HEK293 (cell line): ENCODE data around the gene NOC4L.
A peak's percentile ranks its signal among the peaks of the same experiment; 100 is the strongest.

Source experiments
- CTCF ChIA-PET: fragments of 350-600 bp; formaldehyde crosslinking; extraction: SDS; loops from one replicate; lab custom pipeline; 2021; ENCODE audit warnings: antibody characterized with exemption; lab: Yijun Ruan, JAX
- POLR2A ChIA-PET: fragments of 300-600 bp; formaldehyde crosslinking; extraction: SDS; loops from one replicate; lab custom pipeline; 2020; ENCODE audit warnings: antibody characterized with exemption, inconsistent platforms; lab: Yijun Ruan, JAX
- H3K27ac ChIP-seq: fragments of 200-500 bp; sonication (Bioruptor generic); 2 replicates; pipeline ENCODE4 v1.5.1; 2014; ENCODE audit warnings: low read depth, low read length, control low read depth, inconsistent platforms; ENCODE audit errors: extremely low read depth
- H3K36me3 ChIP-seq, 2 experiments: fragments of 200-500 bp in 1 of 2; sonication (Bioruptor generic) in 1 of 2; 1 replicate in 1 of 2; 2 replicates in 1 of 2; pipeline ENCODE4 v1.5.1; 2014 to 2017; ENCODE audit warnings: inconsistent platforms in 2 of 2, low read length in 2 of 2; ENCODE audit not compliant: control insufficient read depth in 2 of 2, insufficient read depth in 1 of 2
- H3K4me1 ChIP-seq: fragments of 200-500 bp; sonication (Bioruptor generic); 2 replicates; pipeline ENCODE4 v1.5.1; 2014; ENCODE audit warnings: mild to moderate bottlenecking, low read length, inconsistent platforms; ENCODE audit not compliant: control insufficient read depth, insufficient read depth
- H3K4me3 ChIP-seq: 2 replicates; pipeline ENCODE4 v1.5.1; 2011; ENCODE audit warnings: low read depth, mild to moderate bottlenecking, control low read depth, low read length, moderate library complexity
- H3K9me3 ChIP-seq: fragments of 200-500 bp; sonication (Bioruptor generic); 2 replicates; pipeline ENCODE4 v1.5.1; 2014; ENCODE audit warnings: low read depth, low read length, inconsistent platforms; ENCODE audit not compliant: control insufficient read depth, insufficient read depth
- GLI4 ChIP-seq: fragments of 450-650 bp; formaldehyde crosslinking; IDR thresholded peaks from 2 replicates; pipeline ENCODE4 v1.5.1; 2016; ENCODE audit warnings: missing biosample characterization, missing genetic modification characterization
- GLIS1 ChIP-seq: fragments of 450-650 bp; formaldehyde crosslinking; IDR thresholded peaks from 2 replicates; pipeline ENCODE4 v1.5.1; 2016; ENCODE audit warnings: missing biosample characterization, missing genetic modification characterization
- HOXA7 ChIP-seq: sonication (generic); formaldehyde crosslinking; IDR thresholded peaks from 2 replicates; pipeline ENCODE4 v1.8.1; 2022; ENCODE audit warnings: missing genetic modification reagents, borderline replicate concordance
- IKZF3 ChIP-seq: fragments of 450-650 bp; IDR thresholded peaks from 2 replicates; pipeline ENCODE4 v1.5.0; 2018; ENCODE audit warnings: missing biosample characterization, mild to moderate bottlenecking, missing genetic modification characterization, moderate library complexity
- KLF9 ChIP-seq: fragments of 450-650 bp; formaldehyde crosslinking; IDR thresholded peaks from 2 replicates; pipeline ENCODE4 v1.5.1; 2016; ENCODE audit warnings: missing biosample characterization, missing genetic modification characterization, low read depth
- ZBTB1 ChIP-seq: fragments of 450-650 bp; formaldehyde crosslinking; IDR thresholded peaks from 2 replicates; pipeline ENCODE4 v1.5.1; 2016; ENCODE audit warnings: missing biosample characterization, missing genetic modification characterization
- ZBTB20 ChIP-seq: fragments of 450-650 bp; formaldehyde crosslinking; IDR thresholded peaks from 2 replicates; pipeline ENCODE4 v1.5.1; 2016; ENCODE audit warnings: missing biosample characterization, missing genetic modification characterization
- ZBTB21 ChIP-seq: fragments of 450-650 bp; formaldehyde crosslinking; IDR thresholded peaks from 2 replicates; pipeline ENCODE4 v1.5.1; 2017; ENCODE audit warnings: missing biosample characterization, missing genetic modification characterization
- ZFP69B ChIP-seq: fragments of 450-650 bp; formaldehyde crosslinking; IDR thresholded peaks from 2 replicates; pipeline ENCODE4 v1.5.1; 2016; ENCODE audit warnings: missing biosample characterization, missing genetic modification characterization
- ZIC2 ChIP-seq: fragments of 450-650 bp; formaldehyde crosslinking; IDR thresholded peaks from 2 replicates; pipeline ENCODE4 v1.5.1; 2016; ENCODE audit warnings: missing biosample characterization, missing genetic modification characterization
- ZNF138 ChIP-seq: fragments of 450-650 bp; formaldehyde crosslinking; IDR thresholded peaks from 2 replicates; pipeline ENCODE4 v1.5.1; 2016; ENCODE audit warnings: missing biosample characterization, missing genetic modification characterization, borderline replicate concordance
- ZNF146 ChIP-seq: fragments of 450-650 bp; formaldehyde crosslinking; IDR thresholded peaks from 2 replicates; pipeline ENCODE4 v1.5.1; 2016; ENCODE audit warnings: missing biosample characterization, missing genetic modification characterization
- ZNF221 ChIP-seq: fragments of 450-650 bp; formaldehyde crosslinking; IDR thresholded peaks from 2 replicates; pipeline ENCODE4 v1.5.1; 2017; ENCODE audit warnings: missing biosample characterization, missing genetic modification characterization, borderline replicate concordance
- ZNF223 ChIP-seq: fragments of 450-650 bp; formaldehyde crosslinking; IDR thresholded peaks from 2 replicates; pipeline ENCODE4 v1.5.1; 2016; ENCODE audit warnings: missing biosample characterization, missing genetic modification characterization
- ZNF248 ChIP-seq: fragments of 450-650 bp; formaldehyde crosslinking; IDR thresholded peaks from 2 replicates; pipeline ENCODE4 v1.5.1; 2017; ENCODE audit warnings: missing biosample characterization, missing genetic modification characterization
- ZNF473 ChIP-seq: fragments of 450-650 bp; formaldehyde crosslinking; IDR thresholded peaks from 2 replicates; pipeline ENCODE4 v1.5.1; 2017; ENCODE audit warnings: missing biosample characterization, missing genetic modification characterization
- ZNF501 ChIP-seq: fragments of 450-650 bp; formaldehyde crosslinking; IDR thresholded peaks from 2 replicates; pipeline ENCODE4 v1.5.1; 2016; ENCODE audit warnings: missing biosample characterization, missing genetic modification characterization
- ZSCAN30 ChIP-seq: fragments of 450-650 bp; IDR thresholded peaks from 2 replicates; pipeline ENCODE4 v1.5.1; 2018; ENCODE audit warnings: missing biosample characterization, mild to moderate bottlenecking, missing genetic modification characterization, moderate library complexity
- TF ChIP-seq, protein P1 (sequence below): fragments of 450-650 bp; formaldehyde crosslinking; IDR thresholded peaks from 2 replicates; pipeline ENCODE4 v1.5.1; 2016; ENCODE audit warnings: missing biosample characterization, missing genetic modification characterization
- TF ChIP-seq, protein P2 (sequence below): fragments of 450-650 bp; formaldehyde crosslinking; IDR thresholded peaks from 2 replicates; pipeline ENCODE4 v1.5.1; 2016; ENCODE audit warnings: missing biosample characterization, missing genetic modification characterization
- TF ChIP-seq, protein P3 (sequence below): fragments of 450-650 bp; formaldehyde crosslinking; IDR thresholded peaks from 2 replicates; pipeline ENCODE4 v1.5.1; 2016; ENCODE audit warnings: missing biosample characterization, missing genetic modification characterization
- TF ChIP-seq, protein P4 (sequence below): fragments of 450-650 bp; formaldehyde crosslinking; IDR thresholded peaks from 2 replicates; pipeline ENCODE4 v1.5.1; 2016; ENCODE audit warnings: missing biosample characterization, missing genetic modification characterization, borderline replicate concordance
- TF ChIP-seq, protein P5 (sequence below): fragments of 450-650 bp; formaldehyde crosslinking; IDR thresholded peaks from 2 replicates; pipeline ENCODE4 v1.5.1; 2016; ENCODE audit warnings: missing biosample characterization, missing genetic modification characterization

The NOC4L gene

DNA sequence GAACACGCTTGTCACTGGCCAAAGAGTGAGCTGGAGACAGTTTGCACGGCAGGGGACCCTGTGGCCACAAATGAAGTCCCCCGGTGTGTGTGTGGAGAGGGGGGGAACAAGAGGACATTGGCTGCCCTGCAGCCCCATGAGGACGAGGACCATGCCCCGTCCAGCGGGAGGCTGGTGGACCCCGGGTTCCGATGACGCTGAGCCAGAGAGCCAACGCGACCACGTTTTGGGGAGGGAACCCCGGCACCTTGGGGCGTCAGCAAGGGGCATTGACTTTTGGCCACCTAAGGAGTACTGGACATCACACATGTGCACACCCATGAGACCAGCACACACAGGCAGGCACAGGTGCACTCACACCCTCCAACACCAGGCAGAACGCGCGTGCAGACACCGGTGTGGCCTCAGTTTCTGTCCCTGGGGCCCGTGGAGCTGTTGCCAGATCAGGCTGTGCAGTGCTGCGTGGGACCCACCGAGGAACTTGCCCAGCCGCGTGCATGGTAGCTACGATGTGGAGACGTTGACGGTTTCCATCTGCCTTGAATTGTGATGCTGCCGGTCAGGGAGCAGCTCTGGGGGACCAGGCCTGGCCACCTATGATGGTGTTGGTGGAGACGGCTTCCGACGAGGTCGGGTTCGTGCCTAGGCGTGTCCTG is 26.5 kb downstream of the NOC4L start:
- no peaks in the 10 kb centered on the region for H3K9me3 ChIP-seq
- peak overlapping the region; percentile 11; the same call in 1 of the 2 replicates for H3K27ac ChIP-seq
- no peaks in the 10 kb centered on the region for H3K36me3 ChIP-seq
- POLR2A ChIA-PET = no interaction called here
- CTCF ChIA-PET = interaction anchor here (0.6 kb wide), 1 partner anchor 11 kb away, joined by 3 read pairs; no protein-coding TSS in a partner anchor
- H3K4me1 ChIP-seq = peaks cover 6% of the 10 kb centered on the region
- H3K4me3 ChIP-seq = no peak overlapping the region
- TF ChIP-seq ZBTB1 (tag by site-specific recombination) = 0 out of 2 replicates have a peak, but pooled peaks have one; percentile 40
- TF ChIP-seq, protein P1, sequence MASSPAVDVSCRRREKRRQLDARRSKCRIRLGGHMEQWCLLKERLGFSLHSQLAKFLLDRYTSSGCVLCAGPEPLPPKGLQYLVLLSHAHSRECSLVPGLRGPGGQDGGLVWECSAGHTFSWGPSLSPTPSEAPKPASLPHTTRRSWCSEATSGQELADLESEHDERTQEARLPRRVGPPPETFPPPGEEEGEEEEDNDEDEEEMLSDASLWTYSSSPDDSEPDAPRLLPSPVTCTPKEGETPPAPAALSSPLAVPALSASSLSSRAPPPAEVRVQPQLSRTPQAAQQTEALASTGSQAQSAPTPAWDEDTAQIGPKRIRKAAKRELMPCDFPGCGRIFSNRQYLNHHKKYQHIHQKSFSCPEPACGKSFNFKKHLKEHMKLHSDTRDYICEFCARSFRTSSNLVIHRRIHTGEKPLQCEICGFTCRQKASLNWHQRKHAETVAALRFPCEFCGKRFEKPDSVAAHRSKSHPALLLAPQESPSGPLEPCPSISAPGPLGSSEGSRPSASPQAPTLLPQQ (tag by site-specific recombination) = 0 out of 2 replicates have a peak, but pooled peaks have one; percentile 36
- peak; percentile 52; the same call in 1 of the 2 replicates for TF ChIP-seq ZFP69B (tag by site-specific recombination)
- no peak for TF ChIP-seq KLF9 (tag by site-specific recombination)
- TF ChIP-seq GLIS1 (tag by site-specific recombination) = peak; percentile 42; the same call in 1 of the 2 replicates
- no peak for TF ChIP-seq ZNF473 (tag by site-specific recombination)
- TF ChIP-seq GLI4 (tag by site-specific recombination) = no peak
- no peak for TF ChIP-seq ZNF146 (tag by site-specific recombination)

DNA sequence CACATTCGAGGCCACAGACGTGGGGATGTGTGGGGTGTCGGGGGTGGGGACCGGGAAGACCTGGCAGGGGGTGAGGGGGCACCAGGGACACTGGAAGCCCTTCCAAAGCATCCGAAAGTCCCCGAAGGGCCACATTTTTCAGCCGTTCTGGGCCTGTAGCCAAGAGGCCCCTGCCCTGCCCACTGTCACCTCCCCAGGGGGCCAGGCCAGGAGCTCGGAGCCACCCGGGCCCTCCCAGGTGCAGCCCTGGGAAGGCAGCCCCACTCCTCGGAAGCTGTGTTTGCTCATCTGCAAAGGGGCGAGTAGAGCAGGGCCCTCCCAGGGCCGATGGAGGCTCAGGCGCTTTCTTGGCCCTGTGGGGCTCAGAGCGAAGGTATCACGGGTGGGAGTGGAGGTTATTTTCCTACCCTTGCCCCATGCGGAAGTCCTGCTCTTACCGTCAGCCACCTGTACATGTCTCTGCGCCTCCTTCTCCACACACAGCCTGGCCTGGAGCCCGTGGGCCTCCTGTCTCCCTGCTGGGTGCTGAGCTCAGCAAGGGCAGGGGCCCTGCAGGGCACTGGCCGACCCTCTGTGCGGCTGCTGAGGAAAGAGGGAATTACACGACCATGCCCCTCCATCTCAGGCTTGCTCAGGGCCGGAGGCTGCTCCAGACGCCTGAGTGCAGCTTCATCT is 27.2 kb downstream of the NOC4L start:
- Histone ChIP-seq H3K4me1 (peaks cover 6% of the 10 kb centered on the region), H3K36me3 (no peaks in the 10 kb centered on the region), H3K27ac (no peak overlapping the region), H3K9me3 (no peaks in the 10 kb centered on the region), H3K4me3 (no peak overlapping the region)
- CTCF ChIA-PET = no interaction called here
- POLR2A ChIA-PET = interaction anchor here (0.5 to 1.1 kb wide), 2 partner anchors 24 to 242 kb away, joined by 3 to 4 read pairs; no protein-coding TSS in a partner anchor
- TF ChIP-seq, protein P2, sequence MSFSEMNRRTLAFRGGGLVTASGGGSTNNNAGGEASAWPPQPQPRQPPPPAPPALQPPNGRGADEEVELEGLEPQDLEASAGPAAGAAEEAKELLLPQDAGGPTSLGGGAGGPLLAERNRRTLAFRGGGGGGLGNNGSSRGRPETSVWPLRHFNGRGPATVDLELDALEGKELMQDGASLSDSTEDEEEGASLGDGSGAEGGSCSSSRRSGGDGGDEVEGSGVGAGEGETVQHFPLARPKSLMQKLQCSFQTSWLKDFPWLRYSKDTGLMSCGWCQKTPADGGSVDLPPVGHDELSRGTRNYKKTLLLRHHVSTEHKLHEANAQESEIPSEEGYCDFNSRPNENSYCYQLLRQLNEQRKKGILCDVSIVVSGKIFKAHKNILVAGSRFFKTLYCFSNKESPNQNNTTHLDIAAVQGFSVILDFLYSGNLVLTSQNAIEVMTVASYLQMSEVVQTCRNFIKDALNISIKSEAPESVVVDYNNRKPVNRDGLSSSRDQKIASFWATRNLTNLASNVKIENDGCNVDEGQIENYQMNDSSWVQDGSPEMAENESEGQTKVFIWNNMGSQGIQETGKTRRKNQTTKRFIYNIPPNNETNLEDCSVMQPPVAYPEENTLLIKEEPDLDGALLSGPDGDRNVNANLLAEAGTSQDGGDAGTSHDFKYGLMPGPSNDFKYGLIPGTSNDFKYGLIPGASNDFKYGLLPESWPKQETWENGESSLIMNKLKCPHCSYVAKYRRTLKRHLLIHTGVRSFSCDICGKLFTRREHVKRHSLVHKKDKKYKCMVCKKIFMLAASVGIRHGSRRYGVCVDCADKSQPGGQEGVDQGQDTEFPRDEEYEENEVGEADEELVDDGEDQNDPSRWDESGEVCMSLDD (tag by site-specific recombination) = no peak
- TF ChIP-seq ZBTB20 (0 out of 2 replicates have a peak, but pooled peaks have one; percentile 29), ZIC2 (peak; percentile 93), ZNF248 (tag by site-specific recombination) (no peak), HOXA7 (CRISPR knock-in tag) (no peak), GLIS1 (tag by site-specific recombination) (peak; percentile 95), ZNF223 (no peak), IKZF3 (tag by site-specific recombination) (no peak), ZNF221 (tag by site-specific recombination) (no peak), ZSCAN30 (tag by site-specific recombination) (no peak), ZNF138 (no peak), ZNF501 (tag by site-specific recombination) (no peak), ZBTB21 (tag by site-specific recombination) (no peak)
- TF ChIP-seq, protein P3, sequence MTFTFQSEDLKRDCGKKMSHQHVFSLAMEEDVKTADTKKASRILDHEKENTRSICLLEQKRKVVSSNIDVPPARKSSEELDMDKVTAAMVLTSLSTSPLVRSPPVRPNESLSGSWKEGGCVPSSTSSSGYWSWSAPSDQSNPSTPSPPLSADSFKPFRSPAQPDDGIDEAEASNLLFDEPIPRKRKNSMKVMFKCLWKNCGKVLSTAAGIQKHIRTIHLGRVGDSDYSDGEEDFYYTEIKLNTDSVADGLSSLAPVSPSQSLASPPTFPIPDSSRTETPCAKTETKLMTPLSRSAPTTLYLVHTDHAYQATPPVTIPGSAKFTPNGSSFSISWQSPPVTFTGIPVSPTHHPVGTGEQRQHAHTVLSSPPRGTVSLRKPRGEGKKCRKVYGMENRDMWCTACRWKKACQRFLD (tag by site-specific recombination) = no peak
- TF ChIP-seq, protein P4, sequence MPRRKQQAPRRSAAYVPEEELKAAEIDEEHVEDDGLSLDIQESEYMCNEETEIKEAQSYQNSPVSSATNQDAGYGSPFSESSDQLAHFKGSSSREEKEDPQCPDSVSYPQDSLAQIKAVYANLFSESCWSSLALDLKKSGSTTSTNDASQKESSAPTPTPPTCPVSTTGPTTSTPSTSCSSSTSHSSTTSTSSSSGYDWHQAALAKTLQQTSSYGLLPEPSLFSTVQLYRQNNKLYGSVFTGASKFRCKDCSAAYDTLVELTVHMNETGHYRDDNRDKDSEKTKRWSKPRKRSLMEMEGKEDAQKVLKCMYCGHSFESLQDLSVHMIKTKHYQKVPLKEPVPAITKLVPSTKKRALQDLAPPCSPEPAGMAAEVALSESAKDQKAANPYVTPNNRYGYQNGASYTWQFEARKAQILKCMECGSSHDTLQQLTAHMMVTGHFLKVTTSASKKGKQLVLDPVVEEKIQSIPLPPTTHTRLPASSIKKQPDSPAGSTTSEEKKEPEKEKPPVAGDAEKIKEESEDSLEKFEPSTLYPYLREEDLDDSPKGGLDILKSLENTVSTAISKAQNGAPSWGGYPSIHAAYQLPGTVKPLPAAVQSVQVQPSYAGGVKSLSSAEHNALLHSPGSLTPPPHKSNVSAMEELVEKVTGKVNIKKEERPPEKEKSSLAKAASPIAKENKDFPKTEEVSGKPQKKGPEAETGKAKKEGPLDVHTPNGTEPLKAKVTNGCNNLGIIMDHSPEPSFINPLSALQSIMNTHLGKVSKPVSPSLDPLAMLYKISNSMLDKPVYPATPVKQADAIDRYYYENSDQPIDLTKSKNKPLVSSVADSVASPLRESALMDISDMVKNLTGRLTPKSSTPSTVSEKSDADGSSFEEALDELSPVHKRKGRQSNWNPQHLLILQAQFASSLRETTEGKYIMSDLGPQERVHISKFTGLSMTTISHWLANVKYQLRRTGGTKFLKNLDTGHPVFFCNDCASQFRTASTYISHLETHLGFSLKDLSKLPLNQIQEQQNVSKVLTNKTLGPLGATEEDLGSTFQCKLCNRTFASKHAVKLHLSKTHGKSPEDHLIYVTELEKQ (tag by site-specific recombination) = no peak
- TF ChIP-seq, protein P5, sequence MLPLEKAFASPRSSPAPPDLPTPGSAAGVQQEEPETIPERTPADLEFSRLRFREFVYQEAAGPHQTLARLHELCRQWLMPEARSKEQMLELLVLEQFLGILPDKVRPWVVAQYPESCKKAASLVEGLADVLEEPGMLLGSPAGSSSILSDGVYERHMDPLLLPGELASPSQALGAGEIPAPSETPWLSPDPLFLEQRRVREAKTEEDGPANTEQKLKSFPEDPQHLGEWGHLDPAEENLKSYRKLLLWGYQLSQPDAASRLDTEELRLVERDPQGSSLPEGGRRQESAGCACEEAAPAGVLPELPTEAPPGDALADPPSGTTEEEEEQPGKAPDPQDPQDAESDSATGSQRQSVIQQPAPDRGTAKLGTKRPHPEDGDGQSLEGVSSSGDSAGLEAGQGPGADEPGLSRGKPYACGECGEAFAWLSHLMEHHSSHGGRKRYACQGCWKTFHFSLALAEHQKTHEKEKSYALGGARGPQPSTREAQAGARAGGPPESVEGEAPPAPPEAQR (tag by site-specific recombination) = no peak
